ENCODE results near the gene AMOTL2.

DNA sequence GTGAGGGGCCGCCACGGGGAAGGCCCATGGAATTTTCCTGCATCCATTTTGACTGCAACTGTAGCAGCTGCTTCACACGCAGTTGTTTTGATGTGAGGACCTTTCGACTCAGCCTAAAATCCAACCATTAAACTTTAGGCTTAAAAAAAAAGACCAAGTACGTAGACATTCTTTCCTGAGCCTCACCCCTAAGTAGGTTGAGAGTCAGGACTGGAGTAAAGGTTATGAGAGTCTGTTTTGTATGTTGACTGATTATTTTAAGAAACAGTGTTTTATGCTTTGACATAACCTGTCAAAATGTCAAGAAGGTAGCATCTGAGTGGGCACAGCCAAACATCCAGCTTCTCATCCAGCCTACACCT, 45.7 kb upstream of the AMOTL2 start:
- TF ChIP-seq, protein P1, sequence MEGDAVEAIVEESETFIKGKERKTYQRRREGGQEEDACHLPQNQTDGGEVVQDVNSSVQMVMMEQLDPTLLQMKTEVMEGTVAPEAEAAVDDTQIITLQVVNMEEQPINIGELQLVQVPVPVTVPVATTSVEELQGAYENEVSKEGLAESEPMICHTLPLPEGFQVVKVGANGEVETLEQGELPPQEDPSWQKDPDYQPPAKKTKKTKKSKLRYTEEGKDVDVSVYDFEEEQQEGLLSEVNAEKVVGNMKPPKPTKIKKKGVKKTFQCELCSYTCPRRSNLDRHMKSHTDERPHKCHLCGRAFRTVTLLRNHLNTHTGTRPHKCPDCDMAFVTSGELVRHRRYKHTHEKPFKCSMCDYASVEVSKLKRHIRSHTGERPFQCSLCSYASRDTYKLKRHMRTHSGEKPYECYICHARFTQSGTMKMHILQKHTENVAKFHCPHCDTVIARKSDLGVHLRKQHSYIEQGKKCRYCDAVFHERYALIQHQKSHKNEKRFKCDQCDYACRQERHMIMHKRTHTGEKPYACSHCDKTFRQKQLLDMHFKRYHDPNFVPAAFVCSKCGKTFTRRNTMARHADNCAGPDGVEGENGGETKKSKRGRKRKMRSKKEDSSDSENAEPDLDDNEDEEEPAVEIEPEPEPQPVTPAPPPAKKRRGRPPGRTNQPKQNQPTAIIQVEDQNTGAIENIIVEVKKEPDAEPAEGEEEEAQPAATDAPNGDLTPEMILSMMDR (IDR thresholded peaks at IDR 0.05): no peak
- no peak for TF ChIP-seq POLR2AphosphoS5 (IDR thresholded peaks at IDR 0.05)

Measured in gastroesophageal sphincter (tissue), 3 donors.